ENCODE data around the gene ANKFN1. TPM values are rescaled to one million over a fixed set of nuclear protein-coding genes. Genes with fewer than 3 reads are reported as not detected.
A peak's percentile ranks its signal among the peaks of the same experiment; 100 is the strongest.

Gene ANKFN1
- total RNA-seq, 4 donors from 2014 or later: 0.13 to 1.4 (median 0.75) TPM

GRCh38 chr17:56213031-56213430, 59.8 kb downstream of the ANKFN1 start:
- H3K27ac ChIP-seq: no peak overlapping the region
- H3K4me3 ChIP-seq: no peak overlapping the region
- ATAC-seq: no peak
- no peaks in the 10 kb centered on the region for H3K9me3 ChIP-seq
- H3K27me3 ChIP-seq: no peaks in the 10 kb centered on the region
- 30 to 75% methylated on average over 2 to 3 of the region's 6 CpGs for WGBS, 2 donors (ENCODE audit: low coverage in 1 of 2)
- no peaks in the 10 kb centered on the region for H3K36me3 ChIP-seq
- H3K4me1 ChIP-seq: no peaks in the 10 kb centered on the region
- TF ChIP-seq POLR2AphosphoS5 (IDR thresholded peaks at IDR 0.05) (no peak), EP300 (IDR thresholded peaks at IDR 0.05) (no peak)
- TF ChIP-seq, protein P1, sequence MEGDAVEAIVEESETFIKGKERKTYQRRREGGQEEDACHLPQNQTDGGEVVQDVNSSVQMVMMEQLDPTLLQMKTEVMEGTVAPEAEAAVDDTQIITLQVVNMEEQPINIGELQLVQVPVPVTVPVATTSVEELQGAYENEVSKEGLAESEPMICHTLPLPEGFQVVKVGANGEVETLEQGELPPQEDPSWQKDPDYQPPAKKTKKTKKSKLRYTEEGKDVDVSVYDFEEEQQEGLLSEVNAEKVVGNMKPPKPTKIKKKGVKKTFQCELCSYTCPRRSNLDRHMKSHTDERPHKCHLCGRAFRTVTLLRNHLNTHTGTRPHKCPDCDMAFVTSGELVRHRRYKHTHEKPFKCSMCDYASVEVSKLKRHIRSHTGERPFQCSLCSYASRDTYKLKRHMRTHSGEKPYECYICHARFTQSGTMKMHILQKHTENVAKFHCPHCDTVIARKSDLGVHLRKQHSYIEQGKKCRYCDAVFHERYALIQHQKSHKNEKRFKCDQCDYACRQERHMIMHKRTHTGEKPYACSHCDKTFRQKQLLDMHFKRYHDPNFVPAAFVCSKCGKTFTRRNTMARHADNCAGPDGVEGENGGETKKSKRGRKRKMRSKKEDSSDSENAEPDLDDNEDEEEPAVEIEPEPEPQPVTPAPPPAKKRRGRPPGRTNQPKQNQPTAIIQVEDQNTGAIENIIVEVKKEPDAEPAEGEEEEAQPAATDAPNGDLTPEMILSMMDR (IDR thresholded peaks at IDR 0.05): no peak

GRCh38 chr17:56217921-56218320, 64.6 kb downstream of the ANKFN1 start:
- H3K36me3 ChIP-seq: no peaks in the 10 kb centered on the region
- 71 to 93% methylated on average over 2 of the region's 2 CpGs for WGBS, 2 donors (ENCODE audit: low coverage in 1 of 2)
- no peak for ATAC-seq

DNA sequence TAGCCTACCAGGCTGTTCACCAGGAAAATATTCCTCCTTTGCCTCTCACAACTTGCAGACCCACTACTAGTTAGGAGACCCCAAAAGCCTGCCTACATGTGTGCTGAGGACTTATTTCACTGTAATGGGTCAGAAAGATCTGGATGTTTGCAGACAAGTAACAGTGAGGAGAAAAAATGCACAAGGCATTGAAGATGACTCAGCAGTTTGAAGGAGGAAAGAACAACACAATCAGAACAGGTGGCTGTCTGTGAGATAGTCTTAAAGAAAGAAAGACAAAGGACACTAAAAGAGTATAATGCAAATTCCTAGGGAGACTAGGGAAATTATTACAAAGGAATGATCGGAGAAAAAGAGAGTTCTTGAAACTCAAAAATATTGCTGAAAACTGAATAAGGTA, 69.0 kb downstream of the ANKFN1 start:
- Histone ChIP-seq H3K4me1 (no peaks in the 10 kb centered on the region), H3K4me3 (no peak overlapping the region), H3K9me3 (no peaks in the 10 kb centered on the region), H3K27me3 (no peaks in the 10 kb centered on the region), H3K27ac (no peak overlapping the region), H3K36me3 (no peaks in the 10 kb centered on the region)
- no peak for ATAC-seq
- TF ChIP-seq, protein P1 (IDR thresholded peaks at IDR 0.05): no peak
- TF ChIP-seq EP300 (IDR thresholded peaks at IDR 0.05): no peak
- TF ChIP-seq POLR2AphosphoS5 (IDR thresholded peaks at IDR 0.05): no peak
- no peak for TF ChIP-seq POLR2A (IDR thresholded peaks at IDR 0.05)
- WGBS, 2 donors (ENCODE audit: low coverage in 1 of 2): 90 to 100% methylated on average over 1 of the region's 1 CpG

More at GRCh38 chr17:56217921-56218320, 64.6 kb downstream of the ANKFN1 start:
- H3K4me3 ChIP-seq: no peak overlapping the region
- no peaks in the 10 kb centered on the region for H3K9me3 ChIP-seq
- H3K4me1 ChIP-seq: no peaks in the 10 kb centered on the region
- H3K27me3 ChIP-seq: no peaks in the 10 kb centered on the region
- TF ChIP-seq, protein P1 (IDR thresholded peaks at IDR 0.05): no peak
- no peak for TF ChIP-seq POLR2A (IDR thresholded peaks at IDR 0.05)
- TF ChIP-seq EP300 (IDR thresholded peaks at IDR 0.05): no peak
- no peak for TF ChIP-seq POLR2AphosphoS5 (IDR thresholded peaks at IDR 0.05)
- H3K27ac ChIP-seq: no peak overlapping the region

DNA sequence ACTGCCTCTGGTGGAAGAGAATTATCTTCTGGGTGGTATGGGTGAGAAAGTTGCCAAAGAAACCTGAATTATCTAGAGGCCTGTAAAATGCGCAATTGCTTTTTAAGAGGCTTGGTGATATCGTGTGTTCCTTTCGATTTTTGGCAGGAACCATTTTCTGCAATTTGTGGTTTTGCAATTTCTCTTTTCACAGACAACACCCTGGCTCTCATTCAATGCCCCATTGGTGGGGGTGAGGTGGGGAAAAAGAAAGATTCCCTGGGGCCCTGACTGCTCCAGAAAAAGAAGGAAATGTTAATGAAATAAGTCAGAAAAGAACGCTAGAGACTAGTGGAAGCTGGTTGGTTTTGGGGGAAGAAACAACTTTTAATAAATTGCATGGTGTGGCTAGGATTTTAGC, 77.4 kb downstream of the ANKFN1 start:
- TF ChIP-seq, protein P1 (IDR thresholded peaks at IDR 0.05): no peak
- no peak for TF ChIP-seq POLR2A (IDR thresholded peaks at IDR 0.05)
- no peak for TF ChIP-seq EP300 (IDR thresholded peaks at IDR 0.05)
- no peak for TF ChIP-seq POLR2AphosphoS5 (IDR thresholded peaks at IDR 0.05)
- Histone ChIP-seq H3K27ac (no peak overlapping the region), H3K9me3 (no peaks in the 10 kb centered on the region), H3K4me3 (no peak overlapping the region), H3K27me3 (no peaks in the 10 kb centered on the region), H3K36me3 (no peaks in the 10 kb centered on the region), H3K4me1 (no peaks in the 10 kb centered on the region)
- peak; percentile 34 for ATAC-seq
- WGBS, 2 donors (ENCODE audit: low coverage in 1 of 2): 58 to 78% methylated on average over 4 of the region's 4 CpGs

DNA sequence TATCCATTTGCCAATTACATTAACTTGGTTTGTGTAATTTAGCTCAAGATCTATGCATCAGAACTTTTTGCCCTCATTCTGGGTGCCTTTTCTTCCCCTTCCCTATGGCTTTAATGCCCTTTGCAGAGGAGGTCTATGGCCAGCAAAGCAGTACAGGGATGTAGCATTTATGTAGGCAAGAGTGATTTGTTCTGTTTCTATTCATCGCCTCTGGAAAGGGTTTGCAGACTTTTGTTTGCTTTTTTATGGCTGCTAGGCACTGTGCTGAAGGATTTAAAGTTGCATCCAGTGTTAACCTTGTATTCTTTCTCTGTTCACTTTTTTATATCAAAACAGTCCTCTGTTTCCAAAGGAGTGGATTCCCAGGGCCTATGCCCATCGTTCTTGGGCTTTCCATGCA, 78.0 kb downstream of the ANKFN1 start:
- H3K27me3 ChIP-seq: no peaks in the 10 kb centered on the region
- no peak overlapping the region for H3K27ac ChIP-seq
- no peaks in the 10 kb centered on the region for H3K9me3 ChIP-seq
- ATAC-seq: no peak
- no peaks in the 10 kb centered on the region for H3K4me1 ChIP-seq
- whole genome bisulfite sequencing, 2 donors (ENCODE audit: low coverage in 1 of 2): 61 to 69% methylated on average over 2 of the region's 2 CpGs
- TF ChIP-seq POLR2AphosphoS5 (IDR thresholded peaks at IDR 0.05) (no peak), POLR2A (IDR thresholded peaks at IDR 0.05) (no peak), EP300 (IDR thresholded peaks at IDR 0.05) (no peak)
- TF ChIP-seq, protein P1 (IDR thresholded peaks at IDR 0.05): no peak
- H3K4me3 ChIP-seq: no peak overlapping the region
- no peaks in the 10 kb centered on the region for H3K36me3 ChIP-seq
